GM18499 (cell line): Measurements from ENCODE around the gene MACROD2.

Experiments
- ATAC-seq: cut with Tn5 transposase; IDR thresholded peaks from one replicate; pipeline ENCODE4 v1.9.1; 2021; ENCODE audit warnings: moderate number of reproducible peaks; ENCODE audit not compliant: insufficient read depth, unreplicated experiment

The MACROD2 gene

DNA sequence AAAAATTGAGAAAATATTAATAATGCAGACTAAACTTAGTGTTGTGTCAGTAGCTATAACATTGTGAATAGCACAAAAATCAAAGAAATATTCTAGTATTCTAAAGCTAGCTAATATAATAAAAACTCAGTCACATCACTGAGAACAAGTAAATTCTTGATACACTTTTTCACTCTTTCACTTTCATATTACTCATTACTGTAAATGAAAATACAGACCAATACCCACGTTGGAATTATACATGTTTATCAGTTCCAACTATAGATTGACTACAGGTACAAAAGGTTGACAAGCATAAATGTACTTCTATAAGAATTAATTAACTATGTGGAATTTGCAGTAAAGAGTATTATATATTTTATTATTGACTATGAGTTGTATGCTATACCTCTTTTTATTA lies 1385.5 kb downstream of the MACROD2 start:
- no peak for ATAC-seq

GRCh38 chr20:15387228-15387627 lies 1391.9 kb downstream of the MACROD2 start:
- ATAC-seq, result no peak

DNA sequence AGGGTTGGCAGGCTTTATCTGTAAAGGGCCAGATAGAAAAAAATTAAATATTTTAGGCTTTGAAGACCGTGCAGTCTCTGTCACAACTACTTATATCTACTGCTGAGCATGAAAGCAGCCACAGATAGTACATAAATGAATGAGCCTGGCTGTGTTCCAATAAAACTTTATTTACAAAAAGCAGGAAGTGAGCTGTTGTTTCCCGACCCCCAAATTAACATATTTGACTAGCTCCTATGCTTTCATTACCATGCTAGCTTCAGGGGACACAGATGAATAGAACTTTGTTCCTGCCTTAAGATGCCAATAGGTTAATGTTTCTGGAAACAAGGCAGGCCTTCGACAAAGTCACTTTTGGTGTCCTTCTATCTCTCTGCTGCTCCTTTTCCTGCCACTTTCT lies 1400.1 kb downstream of the MACROD2 start:
- ATAC-seq, result no peak

GRCh38 chr20:15396026-15396425 lies 1400.7 kb downstream of the MACROD2 start:
- no peak for ATAC-seq

GRCh38 chr20:15396900-15397299 lies 1401.6 kb downstream of the MACROD2 start:
- no peak for ATAC-seq

DNA sequence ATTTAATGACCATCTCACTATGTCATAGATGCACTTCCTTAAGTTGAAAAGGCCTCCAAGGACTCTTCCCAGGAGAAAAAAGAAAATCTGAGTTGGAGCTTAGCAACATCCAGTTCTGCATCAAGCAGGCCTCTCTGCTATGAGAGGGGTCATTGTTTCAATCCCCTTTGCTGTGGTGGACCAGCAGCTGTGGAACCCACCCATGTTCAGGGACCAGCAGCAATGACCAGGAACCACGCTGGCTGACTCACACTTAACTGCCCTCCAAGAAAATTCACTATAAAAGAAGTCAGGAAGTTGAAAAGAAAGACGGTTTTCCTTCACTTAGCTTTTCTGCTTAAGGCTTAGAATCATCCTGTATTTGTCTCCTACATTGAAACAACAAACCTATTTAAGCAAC lies 1404.5 kb downstream of the MACROD2 start:
- ATAC-seq, result no peak

GRCh38 chr20:15406072-15406471 lies 1410.8 kb downstream of the MACROD2 start:
- no peak for ATAC-seq

DNA sequence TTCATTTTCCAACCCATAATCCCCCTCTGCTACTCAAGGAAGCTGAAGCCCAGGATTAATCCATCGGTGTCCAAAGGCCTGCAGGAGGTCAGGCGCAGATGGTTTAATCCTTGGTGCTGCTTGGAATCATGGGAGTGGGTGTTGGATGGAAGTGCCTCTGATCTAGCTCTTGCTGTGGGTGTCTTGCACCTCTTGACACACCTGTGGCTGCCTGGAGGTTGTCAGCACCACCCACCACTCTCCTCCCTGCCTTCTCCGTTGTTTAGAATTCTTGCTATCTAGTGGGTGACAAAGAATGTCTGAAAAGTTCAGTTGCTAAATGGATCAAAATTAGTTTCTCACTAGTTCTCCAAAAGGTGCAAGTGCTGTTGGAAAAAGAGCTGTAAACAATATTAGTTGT lies 1416.5 kb downstream of the MACROD2 start:
- ATAC-seq, result no peak

DNA sequence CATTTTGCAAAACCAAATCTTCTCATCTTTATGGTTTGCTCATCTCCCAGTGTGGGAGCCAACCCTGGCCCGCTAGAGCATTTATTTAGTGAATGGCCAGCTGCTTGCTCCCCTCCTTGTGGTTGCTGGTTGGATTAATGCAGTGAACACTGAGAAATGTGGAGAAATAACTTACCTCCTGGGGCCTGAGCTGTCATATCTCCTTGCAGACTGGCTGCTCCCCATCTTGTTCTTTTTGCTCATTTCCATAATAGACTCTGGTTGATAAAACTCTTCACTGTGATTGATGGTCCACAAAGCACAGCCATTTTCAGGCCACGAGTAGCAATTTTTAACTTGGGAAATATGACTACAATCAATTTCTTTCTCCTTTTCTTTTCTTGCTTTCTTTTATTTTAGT lies 1420.6 kb downstream of the MACROD2 start:
- ATAC-seq, result no peak

DNA sequence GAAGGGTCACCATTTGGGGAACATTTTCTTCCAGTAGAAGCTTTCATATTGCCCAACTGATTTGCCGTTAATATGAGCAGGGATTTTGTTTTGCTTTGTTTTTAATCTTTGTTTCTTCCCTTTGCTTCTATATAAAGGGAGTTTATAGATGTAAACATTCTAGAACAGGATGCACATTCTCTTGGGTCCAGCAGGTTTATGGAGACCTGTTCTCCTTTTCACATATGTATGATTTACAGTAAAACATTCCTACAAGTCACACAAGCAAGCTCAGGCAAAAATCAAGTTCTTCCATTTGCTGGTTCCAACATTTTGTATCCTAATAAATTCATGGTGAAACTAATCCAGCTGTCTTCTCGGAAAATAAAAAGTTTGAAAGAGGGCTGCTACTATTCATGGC lies 1424.5 kb downstream of the MACROD2 start:
- ATAC-seq, result no peak

- ATAC-seq, result no peak
Measured at GRCh38 chr20:15422966-15423365, 1427.7 kb downstream of the MACROD2 start.

DNA sequence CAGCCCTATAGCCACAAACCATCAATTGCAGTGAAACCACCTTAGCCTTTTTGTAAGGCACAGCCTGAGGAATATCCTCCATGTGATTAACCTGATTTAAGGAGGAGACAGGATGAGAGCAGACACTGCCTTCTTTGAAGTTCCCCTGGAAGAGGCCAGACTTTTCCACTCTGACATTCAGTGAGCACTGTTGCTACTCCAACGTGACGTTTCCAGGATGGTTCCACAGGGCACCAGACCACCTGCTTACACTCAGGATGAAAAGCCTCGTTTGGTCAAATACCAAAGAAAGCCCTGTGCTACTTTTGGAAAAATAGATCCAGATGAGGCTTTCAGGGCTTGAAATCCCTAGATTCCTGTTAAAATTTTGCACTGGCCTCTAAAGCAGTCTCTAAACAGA lies 1444.2 kb downstream of the MACROD2 start:
- ATAC-seq, result no peak

DNA sequence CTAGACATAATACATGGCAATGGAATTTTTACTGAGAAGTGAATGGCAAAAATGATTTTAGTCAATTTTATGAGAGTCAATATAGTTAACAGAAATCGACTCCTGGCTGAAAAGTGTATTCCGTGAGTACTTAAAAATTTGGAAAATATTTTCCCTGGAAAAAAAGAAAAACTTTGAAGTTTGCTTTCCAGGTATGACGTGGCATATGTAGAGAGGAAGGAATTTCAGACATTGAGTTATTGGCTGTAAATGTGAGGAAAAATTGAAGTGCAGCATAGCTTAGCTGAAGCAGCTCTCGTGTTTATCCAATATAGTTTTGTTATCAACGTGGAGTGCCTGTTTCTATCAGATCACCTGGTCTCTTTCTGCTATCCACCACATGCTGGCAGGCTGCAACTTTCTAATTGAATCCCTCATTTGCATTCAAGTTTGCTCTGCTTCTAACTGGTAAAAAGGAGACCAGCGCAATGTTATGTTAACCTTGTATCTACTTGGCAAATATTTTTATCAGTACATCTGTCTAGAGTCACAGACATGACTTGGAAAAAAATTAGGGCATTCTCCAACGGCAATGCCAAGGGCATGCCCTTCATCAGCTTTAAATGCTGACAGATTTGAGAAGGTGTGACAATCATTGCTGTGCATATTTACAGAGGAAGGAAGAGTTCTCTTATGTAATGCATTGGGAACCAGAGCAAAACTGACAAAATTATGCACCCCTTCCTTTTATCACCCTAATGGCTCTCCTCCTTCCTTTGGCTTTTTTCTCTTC lies 1444.9 kb downstream of the MACROD2 start:
- peak; percentile 49 for ATAC-seq

DNA sequence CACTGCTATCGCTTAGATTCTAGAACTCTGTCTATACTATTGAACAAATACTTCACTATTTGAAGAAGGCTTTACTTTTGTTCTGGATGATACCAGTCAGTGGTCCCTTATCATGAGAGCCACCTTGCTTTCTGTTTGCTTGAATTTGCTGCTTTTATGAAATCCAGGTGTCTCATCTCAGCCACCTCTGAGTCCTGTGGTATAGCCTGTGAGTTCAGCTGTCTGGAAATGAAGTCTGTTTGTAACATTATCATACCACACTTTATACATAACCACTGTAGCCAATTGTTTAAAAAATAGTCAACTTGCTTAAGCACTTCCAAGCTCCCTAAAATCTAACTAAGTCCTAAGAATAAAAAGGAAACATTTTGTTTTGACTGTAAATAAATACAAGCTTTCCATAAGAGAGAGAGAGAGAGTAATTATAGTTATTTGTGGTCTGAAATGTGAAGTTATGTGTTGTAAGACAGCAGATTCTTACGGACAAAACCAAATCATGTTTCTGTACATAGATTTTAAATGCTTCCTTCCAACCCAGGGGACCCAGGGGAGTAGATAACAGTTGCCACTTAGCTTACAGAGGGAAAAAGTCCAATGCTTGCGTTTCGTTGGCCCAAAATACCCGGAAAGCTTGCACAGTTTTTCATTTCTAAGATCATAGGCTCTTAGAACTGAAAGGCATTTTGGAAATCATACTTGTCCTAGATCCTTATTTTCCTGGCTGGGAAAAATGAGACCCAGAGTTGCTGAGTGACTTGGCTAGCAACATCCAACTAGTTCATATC lies 1449.9 kb downstream of the MACROD2 start:
- ATAC-seq, result no peak

GRCh38 chr20:15446373-15446772 lies 1451.1 kb downstream of the MACROD2 start:
- ATAC-seq, result no peak

DNA sequence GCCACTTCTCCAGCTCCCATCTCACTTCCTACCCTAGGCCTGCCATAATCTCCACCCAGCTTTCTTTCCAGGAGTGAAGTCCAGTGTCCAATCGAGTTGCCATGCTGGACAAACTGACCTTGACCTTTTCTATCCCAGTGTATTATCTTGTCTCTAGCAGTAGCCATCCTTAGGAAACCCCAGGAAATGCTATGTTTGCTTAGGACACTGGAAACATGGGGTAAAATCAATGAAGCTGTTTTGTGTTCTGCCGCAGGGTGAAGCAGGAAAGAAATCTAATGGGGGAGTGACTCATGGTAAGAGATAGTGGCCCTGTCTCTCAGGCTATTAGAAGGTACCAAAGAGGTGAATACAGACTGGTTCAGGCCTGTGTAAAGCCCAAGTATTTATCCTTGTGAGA lies 1452.2 kb downstream of the MACROD2 start:
- no peak for ATAC-seq

DNA sequence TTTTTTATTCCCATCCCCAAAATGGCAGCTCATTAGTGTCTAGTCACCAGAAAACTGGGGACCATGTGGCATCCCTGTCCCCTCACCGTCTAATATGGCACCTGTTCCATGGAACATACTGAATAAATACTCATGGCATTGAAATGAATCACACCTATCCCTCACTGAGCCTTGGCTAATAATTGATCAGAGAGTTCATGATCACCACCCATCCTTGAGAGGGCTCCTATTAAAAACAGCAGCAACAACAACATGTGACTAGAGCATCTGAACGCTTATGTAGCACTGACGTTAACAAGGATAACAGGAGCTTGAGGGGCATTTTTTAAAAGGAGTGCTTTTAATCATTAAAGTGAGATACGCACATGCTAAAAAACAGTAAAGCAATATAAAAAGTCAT lies 1453.7 kb downstream of the MACROD2 start:
- ATAC-seq, result no peak

- ATAC-seq, result no peak
Measured at GRCh38 chr20:15451241-15451640, 1455.9 kb downstream of the MACROD2 start.

GRCh38 chr20:15455279-15455678 lies 1460.0 kb downstream of the MACROD2 start:
- ATAC-seq, result no peak

GRCh38 chr20:15461938-15462337 lies 1466.6 kb downstream of the MACROD2 start:
- ATAC-seq, result no peak

GRCh38 chr20:15475483-15475882 lies 1480.2 kb downstream of the MACROD2 start:
- no peak for ATAC-seq

- no peak for ATAC-seq
Measured at GRCh38 chr20:15476186-15476585, 1480.9 kb downstream of the MACROD2 start.
